Neutrophil (primary cell): ENCODE data around the gene KCNE1.
"Not testable (repeated sequence)": the region's sequence is repeated elsewhere in the genome, so short reads cannot be mapped to it uniquely, and the experiment has no call there.

ENCODE experiments used
- H3K27ac ChIP-seq: fragments of 200-600 bp; sonication (generic); 2 replicates; pipeline ENCODE4 v1.5.1; 2016; ENCODE audit warnings: mild to moderate bottlenecking, moderate library complexity
- H3K27me3 ChIP-seq: fragments of 200-600 bp; sonication (generic); 2 replicates; pipeline ENCODE4 v1.6.0; 2016; ENCODE audit warnings: mild to moderate bottlenecking
- H3K36me3 ChIP-seq: fragments of 200-600 bp; sonication (generic); 2 replicates; pipeline ENCODE4 v1.5.1; 2017
- H3K4me1 ChIP-seq, 2 experiments: fragments of 200-600 bp in 1 of 2; sonication (generic) in 1 of 2; 1 replicate in 1 of 2; 2 replicates in 1 of 2; pipeline versions ENCODE4 v1.5.1 to v1.6.1; 2013 to 2016; ENCODE audit warnings: low read depth in 1 of 2, low read length in 1 of 2, mild to moderate bottlenecking in 1 of 2, moderate library complexity in 1 of 2; ENCODE audit not compliant: control insufficient read depth in 1 of 2, insufficient read depth in 1 of 2
- H3K4me3 ChIP-seq, 2 experiments: fragments of 200-600 bp in 1 of 2; sonication (generic) in 1 of 2; 1 replicate in 1 of 2; 2 replicates in 1 of 2; pipeline ENCODE4 v1.5.1; 2013 to 2016; ENCODE audit warnings: low read depth in 1 of 2, low read length in 1 of 2, mild to moderate bottlenecking in 1 of 2, moderate library complexity in 1 of 2
- H3K9me3 ChIP-seq: fragments of 200-600 bp; sonication (generic); 2 replicates; pipeline ENCODE4 v1.5.1; 2016
- CTCF ChIP-seq: fragments of 200-600 bp; sonication (generic); IDR thresholded peaks from 2 replicates; pipeline ENCODE4 v1.5.1; 2016; ENCODE audit warnings: antibody characterized with exemption

Gene KCNE1

GRCh38 chr21:34558166-34558565 is 46.2 kb upstream of the KCNE1 start:
- no peaks in the 10 kb centered on the region for H3K36me3 ChIP-seq
- H3K4me3 ChIP-seq = no peak overlapping the region
- no peaks in the 10 kb centered on the region for H3K9me3 ChIP-seq
- TF ChIP-seq CTCF = no peak
- no peaks in the 10 kb centered on the region for H3K4me1 ChIP-seq
- H3K27me3 ChIP-seq = no peaks in the 10 kb centered on the region
- H3K27ac ChIP-seq = no peak overlapping the region

- Histone ChIP-seq H3K4me3 (no peak overlapping the region), H3K4me1 (no peaks in the 10 kb centered on the region)
- no peak for TF ChIP-seq CTCF
These were observed 45.3 kb upstream of the KCNE1 start for GRCh38 chr21:34557261-34557660.

GRCh38 chr21:34554670-34555069 is 42.7 kb upstream of the KCNE1 start:
- H3K27me3 ChIP-seq, H3K9me3 ChIP-seq, H3K27ac ChIP-seq, H3K36me3 ChIP-seq, H3K4me3 ChIP-seq, H3K4me1 ChIP-seq: not testable (repeated sequence)

More at GRCh38 chr21:34557261-34557660, 45.3 kb upstream of the KCNE1 start:
- Histone ChIP-seq H3K27me3 (no peaks in the 10 kb centered on the region), H3K27ac (no peak overlapping the region), H3K9me3 (no peaks in the 10 kb centered on the region), H3K36me3 (no peaks in the 10 kb centered on the region)

- H3K4me1 ChIP-seq = no peaks in the 10 kb centered on the region
- no peak overlapping the region for H3K27ac ChIP-seq
- no peaks in the 10 kb centered on the region for H3K9me3 ChIP-seq
- no peaks in the 10 kb centered on the region for H3K27me3 ChIP-seq
- no peak for TF ChIP-seq CTCF
- no peak overlapping the region for H3K4me3 ChIP-seq
- no peaks in the 10 kb centered on the region for H3K36me3 ChIP-seq
These were observed 42.2 kb upstream of the KCNE1 start for GRCh38 chr21:34554227-34554626.

GRCh38 chr21:34553151-34553952 is 41.3 kb upstream of the KCNE1 start:
- H3K9me3 ChIP-seq = no peaks in the 10 kb centered on the region
- H3K27ac ChIP-seq = no peak overlapping the region
- no peaks in the 10 kb centered on the region for H3K36me3 ChIP-seq
- H3K4me3 ChIP-seq = no peak overlapping the region
- no peak for TF ChIP-seq CTCF
- H3K27me3 ChIP-seq = no peaks in the 10 kb centered on the region
- H3K4me1 ChIP-seq = no peaks in the 10 kb centered on the region

GRCh38 chr21:34552360-34553098 is 40.5 kb upstream of the KCNE1 start:
- H3K27ac ChIP-seq = no peak overlapping the region
- no peaks in the 10 kb centered on the region for H3K9me3 ChIP-seq
- no peak overlapping the region for H3K4me3 ChIP-seq
- H3K27me3 ChIP-seq = no peaks in the 10 kb centered on the region
- H3K36me3 ChIP-seq = no peaks in the 10 kb centered on the region
- no peak for TF ChIP-seq CTCF
- H3K4me1 ChIP-seq = no peaks in the 10 kb centered on the region
